ENCODE results near the gene SCFD2.

Gene SCFD2

GRCh38 chr4:52939739-52940138 is 426.1 kb downstream of the SCFD2 start:
- no peak for DNase-seq (ENCODE audit: low read depth in 4 of 4, low spot score in 1 of 4)

DNA sequence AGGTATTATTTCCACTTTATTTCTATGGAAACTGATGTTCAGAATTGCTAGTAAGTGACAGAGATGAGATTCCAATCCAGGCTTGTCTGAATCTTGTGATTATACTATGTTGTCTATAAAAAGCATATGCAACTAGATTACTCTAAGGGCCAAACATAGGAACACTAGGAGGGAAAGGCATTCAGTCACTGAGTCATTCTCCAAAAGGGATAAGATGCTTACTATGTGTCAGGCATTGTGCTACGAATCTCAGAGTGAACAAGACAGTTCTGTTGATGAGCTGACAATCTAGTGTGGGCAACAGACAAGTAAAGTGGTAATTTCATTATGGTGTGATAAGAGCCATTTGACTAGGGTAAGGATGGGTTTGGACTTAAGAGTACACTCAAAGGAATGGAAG is 426.5 kb downstream of the SCFD2 start:
- DNase-seq (ENCODE audit: low read depth in 4 of 4, low spot score in 1 of 4), result no peak

DNA sequence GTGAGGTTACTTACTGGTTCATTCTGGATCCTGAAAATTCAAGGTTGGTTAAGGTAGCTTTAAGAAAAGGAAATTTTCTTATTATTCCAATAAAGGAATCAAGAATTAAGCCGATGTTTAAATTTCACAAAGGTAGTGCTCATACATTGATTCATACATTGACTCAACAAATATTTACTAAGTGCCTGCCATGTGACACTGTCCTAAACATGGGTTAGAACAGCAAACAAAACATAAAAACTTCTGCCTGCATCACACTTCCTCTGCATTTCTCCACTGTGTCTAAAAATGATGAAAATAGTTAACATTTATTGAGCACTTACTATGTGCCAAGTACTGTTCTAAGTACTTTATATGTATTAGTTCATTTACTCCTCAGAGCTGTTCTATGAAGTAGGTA is 428.0 kb downstream of the SCFD2 start:
- no peak for DNase-seq (ENCODE audit: low read depth in 4 of 4, low spot score in 1 of 4)

DNA sequence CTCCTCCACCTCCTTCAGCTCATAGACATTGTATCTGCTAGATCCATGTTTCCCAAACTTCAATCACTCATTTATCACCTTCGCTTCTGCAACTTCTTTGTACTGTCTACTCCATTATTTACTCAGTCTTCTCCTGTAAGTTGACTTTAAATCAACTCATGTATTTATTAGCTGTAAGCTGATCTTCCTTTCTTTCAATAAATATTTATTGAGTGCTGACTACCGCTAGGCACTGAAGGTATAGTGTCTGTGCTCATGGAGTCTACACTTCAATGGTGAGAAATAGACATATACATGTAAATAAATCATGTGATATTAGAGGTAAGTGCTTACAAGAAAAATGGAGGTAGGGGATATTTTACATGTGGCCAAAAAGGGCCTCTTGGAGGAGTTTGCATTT is 429.1 kb downstream of the SCFD2 start:
- DNase-seq (ENCODE audit: low read depth in 4 of 4, low spot score in 1 of 4), result no peak

- no peak for DNase-seq (ENCODE audit: low read depth in 4 of 4, low spot score in 1 of 4)
These were observed 430.5 kb downstream of the SCFD2 start for GRCh38 chr4:52935317-52935716.

DNA sequence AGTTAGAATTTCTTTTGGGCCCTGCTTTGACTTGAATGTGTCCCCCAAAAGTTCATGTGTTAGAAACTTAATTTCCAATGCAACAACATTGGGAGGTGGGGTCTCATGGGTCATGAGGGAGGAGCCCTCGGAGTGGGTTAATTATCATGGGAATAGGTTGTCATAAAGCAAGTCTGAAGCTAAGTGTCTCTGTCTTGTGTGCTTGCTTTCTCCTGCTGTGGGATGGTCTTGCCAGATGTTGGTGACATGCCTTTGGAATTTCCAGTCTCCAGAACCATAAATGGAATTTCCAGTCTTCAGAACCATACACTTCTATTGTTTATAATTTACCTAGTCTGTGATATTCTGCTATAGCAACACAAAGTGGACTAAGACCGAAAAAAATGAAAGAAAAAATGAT is 432.1 kb downstream of the SCFD2 start:
- DNase-seq (ENCODE audit: low read depth in 4 of 4, low spot score in 1 of 4), result no peak

GRCh38 chr4:52932591-52933470 is 433.0 kb downstream of the SCFD2 start:
- DNase-seq (ENCODE audit: low read depth in 4 of 4, low spot score in 1 of 4), result no peak

DNA sequence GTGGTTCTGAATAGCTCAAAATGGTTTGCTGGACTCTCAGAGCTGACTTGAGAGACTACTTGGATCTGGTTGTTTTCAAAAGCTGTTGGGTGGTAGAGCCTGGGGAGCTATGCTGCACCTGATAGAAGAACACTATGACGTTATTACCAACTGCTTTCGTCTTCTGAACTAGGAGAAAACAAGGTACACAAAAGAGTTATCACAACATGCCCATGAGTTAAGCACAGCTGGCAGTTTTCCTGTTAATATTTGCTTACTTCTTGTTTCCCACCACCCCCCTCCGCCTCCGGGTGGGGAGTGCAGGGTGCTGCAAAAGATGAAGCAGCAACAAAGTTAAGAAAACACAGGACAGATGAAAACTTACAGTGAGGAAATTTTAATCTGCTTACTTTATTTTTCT is 434.6 kb downstream of the SCFD2 start:
- no peak for DNase-seq (ENCODE audit: low read depth in 4 of 4, low spot score in 1 of 4)

- DNase-seq (ENCODE audit: low read depth in 4 of 4, low spot score in 1 of 4), result no peak
These were observed 439.5 kb downstream of the SCFD2 start for GRCh38 chr4:52926196-52926974.

DNA sequence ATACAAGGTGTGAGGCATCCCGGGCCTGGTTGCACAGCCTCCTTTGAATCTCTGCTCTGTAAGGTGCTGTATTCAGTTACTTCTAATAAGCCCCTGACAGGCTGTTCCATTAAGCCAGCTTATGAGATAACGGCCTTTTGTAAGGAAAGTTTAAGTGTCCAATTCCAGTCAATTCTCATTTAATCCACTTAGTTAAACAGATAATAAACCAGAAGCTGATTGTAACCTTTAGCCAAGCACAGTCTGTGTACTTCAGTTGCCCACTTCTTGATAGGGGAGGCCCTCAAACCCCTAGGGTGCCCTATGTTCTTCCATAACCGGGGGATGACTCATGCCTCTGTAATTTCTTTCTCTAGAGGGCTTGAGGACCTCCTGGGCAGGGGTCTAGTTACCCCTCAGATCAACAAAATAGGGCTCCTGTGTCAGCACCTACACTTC is 440.3 kb downstream of the SCFD2 start:
- DNase-seq (ENCODE audit: low read depth in 4 of 4, low spot score in 1 of 4), result no peak

- DNase-seq (ENCODE audit: low read depth in 4 of 4, low spot score in 1 of 4), result no peak
These were observed 446.4 kb downstream of the SCFD2 start for GRCh38 chr4:52919461-52919860.

GRCh38 chr4:52917817-52918216 is 448.0 kb downstream of the SCFD2 start:
- DNase-seq (ENCODE audit: low read depth in 4 of 4, low spot score in 1 of 4), result no peak

DNA sequence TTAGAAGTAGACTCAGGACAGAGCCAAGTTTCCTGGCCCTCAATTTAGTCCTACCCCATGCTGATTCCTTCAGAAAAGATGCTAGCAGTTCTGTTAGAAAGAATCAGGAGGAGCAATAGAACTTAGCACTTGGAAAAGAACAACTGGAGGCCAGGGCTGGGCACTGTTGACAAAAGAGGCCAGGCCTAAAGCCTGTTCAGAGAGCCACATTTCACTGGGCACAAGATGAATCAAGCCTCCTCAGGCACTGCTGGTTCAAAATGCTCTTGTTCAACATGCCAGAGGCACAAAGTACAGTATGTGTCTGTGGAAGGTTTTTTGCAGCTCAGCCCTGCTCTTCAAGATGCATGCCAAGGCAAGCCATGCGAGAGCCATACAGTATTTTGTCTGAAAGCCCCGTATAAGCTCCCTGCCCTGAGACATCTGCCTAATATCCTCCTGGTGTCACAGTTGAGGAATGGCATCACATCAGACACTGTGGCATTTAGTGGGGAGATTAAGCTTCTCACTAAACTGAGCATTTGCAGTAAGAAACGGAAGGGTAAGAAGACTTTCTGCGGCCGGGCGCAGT is 450.0 kb downstream of the SCFD2 start:
- no peak for DNase-seq (ENCODE audit: low read depth in 4 of 4, low spot score in 1 of 4)

DNA sequence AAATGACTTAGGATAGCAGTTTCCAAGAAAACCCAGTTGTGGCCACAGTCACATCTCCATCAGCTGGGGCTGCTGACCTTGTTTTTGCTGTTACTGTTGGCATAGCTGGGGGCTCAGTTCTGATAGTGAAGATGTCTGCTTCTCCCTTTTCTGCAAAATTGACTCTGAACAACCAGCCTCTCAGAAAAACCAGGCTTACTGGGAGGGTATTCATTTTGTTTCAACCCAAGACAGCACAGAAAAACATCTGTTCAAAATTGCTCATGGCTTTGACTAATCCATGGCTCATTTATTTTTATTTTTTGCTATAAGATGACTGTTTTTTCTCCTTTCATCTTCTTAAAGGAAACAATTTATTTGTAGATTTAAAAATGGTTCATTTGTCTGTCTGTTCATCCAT is 450.7 kb downstream of the SCFD2 start:
- no peak for DNase-seq (ENCODE audit: low read depth in 4 of 4, low spot score in 1 of 4)

GRCh38 chr4:52914051-52914605 is 451.7 kb downstream of the SCFD2 start:
- no peak for DNase-seq (ENCODE audit: low read depth in 4 of 4, low spot score in 1 of 4)

DNA sequence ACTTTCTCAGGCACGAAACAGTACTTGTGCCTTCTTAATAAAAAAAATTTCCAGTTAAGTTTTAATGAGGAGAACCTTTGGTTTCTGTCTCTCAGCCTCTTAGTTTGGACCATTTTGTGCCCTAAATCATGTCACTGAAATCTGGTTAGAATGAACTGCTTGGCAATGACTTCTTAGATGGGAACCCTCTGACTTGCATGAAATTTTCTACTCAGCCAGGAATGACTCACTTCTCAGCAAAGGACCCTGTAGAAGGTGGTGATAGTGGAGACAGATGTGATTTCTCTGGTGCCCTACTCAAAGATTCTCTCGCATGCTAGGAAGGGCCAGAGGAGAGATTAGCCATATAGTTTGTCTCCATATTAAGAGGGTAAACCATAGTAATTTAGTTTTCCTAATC is 453.3 kb downstream of the SCFD2 start:
- no peak for DNase-seq (ENCODE audit: low read depth in 4 of 4, low spot score in 1 of 4)

GRCh38 chr4:52911684-52912294 is 454.1 kb downstream of the SCFD2 start:
- DNase-seq (ENCODE audit: low read depth in 4 of 4, low spot score in 1 of 4), result peak; percentile 47 to 59 (median 50)

DNA sequence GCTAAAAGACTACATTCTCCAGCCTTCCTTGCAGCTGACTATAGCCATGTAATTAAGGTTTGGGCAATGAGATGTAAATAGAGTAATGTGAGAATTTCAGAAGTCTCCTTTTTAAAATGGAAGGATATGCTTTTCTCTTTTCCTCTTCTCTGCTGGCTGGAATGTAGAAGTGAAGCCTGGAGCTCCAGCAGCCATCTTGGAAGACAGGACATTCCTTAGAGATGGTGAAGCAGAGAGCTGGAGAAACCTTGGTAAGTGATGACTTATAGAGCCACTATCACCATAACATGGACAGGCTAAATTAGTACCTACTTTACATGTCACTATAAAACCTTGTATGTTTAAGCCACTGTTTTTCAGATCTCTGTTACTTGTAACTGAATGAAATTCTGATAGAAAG is 455.7 kb downstream of the SCFD2 start:
- DNase-seq (ENCODE audit: low read depth in 4 of 4, low spot score in 1 of 4), result no peak

DNA sequence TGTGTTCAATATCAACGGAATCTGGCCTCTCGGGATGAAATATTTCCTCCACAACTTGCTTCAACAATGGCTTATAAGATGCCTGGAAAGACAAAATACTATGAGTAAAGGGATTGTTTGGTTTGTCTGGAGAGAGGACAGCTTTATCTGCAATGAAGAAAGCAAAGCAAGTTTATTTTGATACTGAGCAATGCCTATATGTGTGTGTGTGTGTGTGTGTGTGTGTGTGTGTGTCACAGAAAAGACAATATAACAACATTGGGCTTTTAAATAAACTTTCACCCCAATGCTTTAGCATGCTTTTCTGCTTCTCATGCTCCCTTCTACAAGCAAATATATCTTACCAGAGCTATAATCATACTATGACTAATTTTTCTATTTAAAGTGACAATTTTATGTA is 458.4 kb downstream of the SCFD2 start:
- DNase-seq (ENCODE audit: low read depth in 4 of 4, low spot score in 1 of 4), result no peak

DNA sequence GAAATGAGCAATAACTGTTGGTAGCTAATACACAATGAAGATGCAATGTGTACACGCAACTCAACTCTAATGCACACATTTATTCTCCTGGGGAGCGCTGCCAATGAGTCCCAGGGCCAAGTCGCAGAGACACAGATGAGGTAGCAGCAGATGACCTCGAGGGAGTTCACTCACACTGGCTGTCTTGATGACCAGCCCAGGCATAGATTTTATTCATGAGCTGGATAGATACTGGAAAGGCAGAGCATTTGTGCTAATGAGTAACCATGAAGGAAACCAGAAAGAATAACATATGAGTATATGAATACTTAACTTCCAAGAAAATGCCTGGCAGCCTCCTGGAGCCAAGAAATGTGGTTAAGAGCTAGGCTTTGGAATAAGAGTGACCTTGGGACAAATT is 461.4 kb downstream of the SCFD2 start:
- no peak for DNase-seq (ENCODE audit: low read depth in 4 of 4, low spot score in 1 of 4)

GRCh38 chr4:52903273-52903672 is 462.6 kb downstream of the SCFD2 start:
- no peak for DNase-seq (ENCODE audit: low read depth in 4 of 4, low spot score in 1 of 4)

Data from stimulated activated CD4-positive, alpha-beta T cell treated with anti-CD3 and anti-CD28 coated beads, Interleukin-1b, Interleukin-23, amount 100 ng/mL, for 24 hours (primary cell).